Parathyroid adenoma (tissue), 2 donors: ENCODE measurements around the gene RNF10.
"Not testable (repeated sequence)": the region's sequence is repeated elsewhere in the genome, so short reads cannot be mapped to it uniquely, and the experiment has no call there.

Source experiments
- H2AFZ ChIP-seq: fragments of 300-600 bp; sonication (generic); one replicate; pipeline ENCODE4 v1.7.0; 2017; ENCODE audit warnings: antibody characterized with exemption, mild to moderate bottlenecking
- H3K27ac ChIP-seq: fragments of 300-600 bp; sonication (generic); one replicate; pipeline ENCODE4 v1.7.0; 2017
- H3K27me3 ChIP-seq: fragments of 300-600 bp; sonication (generic); one replicate; pipeline ENCODE4 v1.7.0; 2017; ENCODE audit warnings: low read length; ENCODE audit not compliant: control insufficient read depth, insufficient read depth
- H3K36me3 ChIP-seq: fragments of 300-600 bp; sonication (generic); one replicate; pipeline ENCODE4 v1.7.0; 2017; ENCODE audit warnings: low read length; ENCODE audit not compliant: control insufficient read depth, insufficient read depth
- H3K4me1 ChIP-seq: fragments of 300-600 bp; sonication (generic); one replicate; pipeline ENCODE4 v1.7.0; 2017; ENCODE audit warnings: control low read depth
- H3K4me2 ChIP-seq: fragments of 300-600 bp; sonication (generic); one replicate; pipeline ENCODE4 v1.7.0; 2017; ENCODE audit warnings: low read length
- H3K4me3 ChIP-seq: fragments of 300-600 bp; sonication (generic); one replicate; pipeline ENCODE4 v1.7.0; 2017; ENCODE audit warnings: low read depth, low read length
- H3K79me2 ChIP-seq: fragments of 300-600 bp; sonication (generic); one replicate; pipeline ENCODE4 v1.7.0; 2017; ENCODE audit warnings: control low read depth
- H3K9ac ChIP-seq: fragments of 300-600 bp; sonication (generic); one replicate; pipeline ENCODE4 v1.7.0; 2017; ENCODE audit warnings: mild to moderate bottlenecking
- H3K9me3 ChIP-seq: fragments of 300-600 bp; sonication (generic); one replicate; pipeline ENCODE4 v1.7.0; 2017; ENCODE audit warnings: low read length; ENCODE audit not compliant: control insufficient read depth
- TF ChIP-seq, protein P1 (sequence below): fragments of 300-600 bp; sonication (generic); IDR thresholded peaks from one replicate; pipeline ENCODE4 v1.7.0; 2017; ENCODE audit warnings: antibody characterized with exemption, mild to moderate bottlenecking
- donor health status: primary hyperparathyroidism.

Gene RNF10

GRCh38 chr12:120522568-120522967, 11.6 kb upstream of the RNF10 start:
- no peaks in the 10 kb centered on the region for H3K9me3 ChIP-seq
- TF ChIP-seq, protein P1, sequence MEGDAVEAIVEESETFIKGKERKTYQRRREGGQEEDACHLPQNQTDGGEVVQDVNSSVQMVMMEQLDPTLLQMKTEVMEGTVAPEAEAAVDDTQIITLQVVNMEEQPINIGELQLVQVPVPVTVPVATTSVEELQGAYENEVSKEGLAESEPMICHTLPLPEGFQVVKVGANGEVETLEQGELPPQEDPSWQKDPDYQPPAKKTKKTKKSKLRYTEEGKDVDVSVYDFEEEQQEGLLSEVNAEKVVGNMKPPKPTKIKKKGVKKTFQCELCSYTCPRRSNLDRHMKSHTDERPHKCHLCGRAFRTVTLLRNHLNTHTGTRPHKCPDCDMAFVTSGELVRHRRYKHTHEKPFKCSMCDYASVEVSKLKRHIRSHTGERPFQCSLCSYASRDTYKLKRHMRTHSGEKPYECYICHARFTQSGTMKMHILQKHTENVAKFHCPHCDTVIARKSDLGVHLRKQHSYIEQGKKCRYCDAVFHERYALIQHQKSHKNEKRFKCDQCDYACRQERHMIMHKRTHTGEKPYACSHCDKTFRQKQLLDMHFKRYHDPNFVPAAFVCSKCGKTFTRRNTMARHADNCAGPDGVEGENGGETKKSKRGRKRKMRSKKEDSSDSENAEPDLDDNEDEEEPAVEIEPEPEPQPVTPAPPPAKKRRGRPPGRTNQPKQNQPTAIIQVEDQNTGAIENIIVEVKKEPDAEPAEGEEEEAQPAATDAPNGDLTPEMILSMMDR, result no peak
- no peak overlapping the region for H3K9ac ChIP-seq
- H3K36me3 ChIP-seq, result no peaks in the 10 kb centered on the region
- H3K27me3 ChIP-seq, result no peaks in the 10 kb centered on the region
- no peak overlapping the region for H3K27ac ChIP-seq
- H3K4me1 ChIP-seq, result no peaks in the 10 kb centered on the region
- H3K4me3 ChIP-seq, result no peak overlapping the region
- H3K4me2 ChIP-seq, result no peak overlapping the region
- H3K79me2 ChIP-seq, result no peaks in the 10 kb centered on the region
- H2AFZ ChIP-seq, result no peak overlapping the region

DNA sequence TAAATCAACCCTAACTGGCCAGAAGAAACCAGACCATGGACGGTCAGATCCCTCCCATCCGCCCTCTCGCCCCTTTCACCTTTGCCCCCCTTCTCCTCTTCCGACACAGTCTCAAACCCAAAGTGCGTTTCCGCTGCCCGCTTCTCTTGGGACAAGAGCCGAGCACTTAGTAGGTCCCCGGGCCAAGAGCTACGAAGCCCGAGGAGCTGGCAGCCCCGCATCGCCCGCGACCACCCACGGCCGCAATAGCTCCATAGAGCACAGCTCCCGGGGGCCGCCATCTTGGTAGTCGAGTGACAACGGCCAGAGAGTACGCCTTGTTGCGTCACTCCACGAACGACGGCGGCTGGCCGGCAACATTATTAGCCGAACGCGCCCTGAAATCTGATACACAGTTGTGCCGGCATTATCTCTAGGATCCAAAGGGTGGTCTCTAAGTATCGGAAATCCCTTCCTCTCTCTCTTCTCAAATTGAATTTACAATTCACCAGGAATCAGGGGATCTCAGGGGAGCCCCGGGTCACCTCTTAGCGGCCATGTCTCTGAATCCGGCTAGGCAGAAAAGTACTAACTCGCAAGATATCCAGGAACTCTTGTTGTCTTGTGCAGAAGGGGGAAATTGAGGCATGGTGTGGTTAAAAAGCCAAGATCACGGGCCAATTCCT, 5.2 kb upstream of the RNF10 start, which contains the start of gene COQ5:
Gene COQ5 (minus strand): TSS at position 298 of the 665 bp plus-strand sequence. CDS start 17 bp downstream, at position 281.
- Histone ChIP-seq H3K79me2 (peaks cover 1% of the 10 kb centered on the region), H3K9me3 (no peaks in the 10 kb centered on the region), H3K4me3 (peak within 1 kb of the TSS; percentile 97), H3K36me3 (no peaks in the 10 kb centered on the region), H3K4me1 (peaks cover 2% of the 10 kb centered on the region), H3K27me3 (no peaks in the 10 kb centered on the region), H2AFZ (peak within 1 kb of the TSS; percentile 96), H3K27ac (peak within 1 kb of the TSS; percentile 83), H3K4me2 (peak within 1 kb of the TSS; percentile 97), H3K9ac (peak within 1 kb of the TSS; percentile 6)
- TF ChIP-seq, protein P1, result no peak

DNA sequence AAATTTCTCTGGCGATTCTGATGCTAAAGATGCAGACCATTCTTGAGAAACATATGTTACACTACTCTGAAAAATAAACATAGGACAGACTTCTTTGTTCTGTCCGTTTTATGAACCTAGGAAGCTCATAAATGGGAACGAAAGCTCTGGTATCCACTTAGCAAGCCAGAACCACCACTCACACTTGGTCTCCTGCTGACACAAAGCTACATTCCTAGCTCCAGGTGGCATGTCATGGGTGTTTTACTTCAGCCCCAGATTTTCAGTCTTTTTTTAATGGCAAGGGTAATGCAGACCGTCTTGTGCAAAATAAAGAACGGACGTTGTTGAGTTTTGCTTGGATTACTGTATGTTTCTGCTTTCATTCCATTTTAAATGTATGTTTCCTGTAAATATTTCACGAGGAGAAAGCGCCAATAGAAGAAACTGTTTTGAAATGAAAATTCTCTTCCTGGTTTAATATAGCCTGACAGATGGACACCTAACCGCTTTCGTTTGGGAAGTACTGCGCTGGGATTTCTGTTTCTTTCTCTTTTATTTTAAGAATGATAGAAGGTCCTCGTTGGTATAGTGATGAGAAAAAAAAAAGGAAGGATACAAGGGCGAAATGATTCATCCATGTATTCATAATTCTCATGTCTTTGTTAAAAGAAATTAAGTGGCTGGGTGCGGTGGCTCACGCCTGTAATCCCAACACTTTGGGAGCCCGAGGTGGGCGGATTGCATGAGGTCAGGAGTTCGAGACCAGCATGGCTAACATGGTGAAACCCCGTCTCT, 4.3 kb upstream of the RNF10 start:
- H3K9ac ChIP-seq, result no peak overlapping the region
- H3K4me1 ChIP-seq, result peaks cover 2% of the 10 kb centered on the region
- H3K36me3 ChIP-seq, result no peaks in the 10 kb centered on the region
- peak overlapping the region; percentile 96 for H2AFZ ChIP-seq
- H3K4me3 ChIP-seq, result peak overlapping the region; percentile 97
- H3K27ac ChIP-seq, result peak overlapping the region; percentile 83
- no peaks in the 10 kb centered on the region for H3K9me3 ChIP-seq
- TF ChIP-seq, protein P1, result no peak
- peaks cover 9% of the 10 kb centered on the region for H3K79me2 ChIP-seq
- peak overlapping the region; percentile 97 for H3K4me2 ChIP-seq
- no peaks in the 10 kb centered on the region for H3K27me3 ChIP-seq

- Histone ChIP-seq H2AFZ (peak overlapping the region; percentile 96), H3K79me2 (peaks cover 15% of the 10 kb centered on the region), H3K4me3 (peak overlapping the region; percentile 97)
- H3K36me3 ChIP-seq, H3K9ac ChIP-seq, H3K27me3 ChIP-seq, H3K4me2 ChIP-seq, H3K9me3 ChIP-seq, H3K27ac ChIP-seq, H3K4me1 ChIP-seq: not testable (repeated sequence)
Measured at GRCh38 chr12:120530418-120530761, 3.8 kb upstream of the RNF10 start.

DNA sequence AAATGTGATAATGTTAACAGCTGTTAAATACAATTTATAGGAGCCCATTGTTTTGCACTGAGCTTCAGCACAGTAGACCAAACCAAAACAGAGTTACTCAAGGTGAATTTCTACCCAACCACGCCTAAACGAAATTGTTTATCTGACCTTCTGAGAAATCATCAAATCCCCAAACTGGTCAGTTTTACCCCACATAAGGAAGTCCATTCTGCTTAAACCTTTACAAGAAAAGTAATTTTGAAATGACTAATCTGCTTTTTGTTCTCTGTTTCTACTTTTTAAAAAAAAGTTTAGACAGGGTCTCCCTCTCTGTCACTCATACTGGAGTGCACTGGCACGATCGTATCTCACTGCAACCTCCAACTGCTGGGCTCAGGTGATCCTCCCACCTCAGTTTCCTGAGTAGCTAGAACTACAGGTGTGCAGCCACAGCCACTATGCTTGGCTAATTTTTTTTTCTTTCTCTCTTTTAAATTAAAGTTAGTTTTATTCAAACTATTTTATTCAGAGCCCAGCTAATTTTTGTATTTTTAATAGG, 1.4 kb upstream of the RNF10 start:
- H3K36me3 ChIP-seq, result no peaks in the 10 kb centered on the region
- H3K27ac ChIP-seq, result no peak overlapping the region
- no peak overlapping the region for H2AFZ ChIP-seq
- H3K4me1 ChIP-seq, result peaks cover 22% of the 10 kb centered on the region
- peaks cover 38% of the 10 kb centered on the region for H3K79me2 ChIP-seq
- no peaks in the 10 kb centered on the region for H3K9me3 ChIP-seq
- no peak overlapping the region for H3K4me2 ChIP-seq
- no peak overlapping the region for H3K4me3 ChIP-seq
- TF ChIP-seq, protein P1, result no peak
- no peak overlapping the region for H3K9ac ChIP-seq
- H3K27me3 ChIP-seq, result no peaks in the 10 kb centered on the region
